Cardiac muscle cell (in vitro differentiated cells and primary cell): ENCODE measurements around the gene FAM117B. TPM values are rescaled to one million over a fixed set of nuclear protein-coding genes. Genes with fewer than 3 reads are reported as not detected.
A peak's percentile ranks its signal among the peaks of the same experiment; 100 is the strongest.

Experiments used
- DNase-seq, 2 donors: peaks; one replicate each; pipeline versions ENCODE4 v3.0.0 to v3.0.0-alpha.2; 2010 to 2017; ENCODE audit warnings: low read depth in 1 of 2, low spot score in 1 of 2
- H3K27ac ChIP-seq: fragments of 200-600 bp; sonication (generic); 2 replicates; pipeline ENCODE4 v1.5.1; 2016
- H3K27me3 ChIP-seq: fragments of 200-600 bp; sonication (generic); 2 replicates; pipeline ENCODE4 v1.6.0; 2016; ENCODE audit warnings: control low read depth
- H3K36me3 ChIP-seq: fragments of 200-600 bp; sonication (generic); 2 replicates; pipeline ENCODE4 v1.5.1; 2016; ENCODE audit warnings: control low read depth
- H3K4me1 ChIP-seq: fragments of 200-600 bp; sonication (generic); 2 replicates; pipeline ENCODE4 v1.8.1; 2017; ENCODE audit warnings: low read depth, mild to moderate bottlenecking, mixed run types
- H3K4me3 ChIP-seq: fragments of 200-600 bp; sonication (generic); 2 replicates; pipeline ENCODE4 v1.5.1; 2016; ENCODE audit warnings: mild to moderate bottlenecking
- H3K9me3 ChIP-seq: fragments of 200-600 bp; sonication (generic); 2 replicates; pipeline ENCODE4 v1.5.1; 2017; ENCODE audit warnings: low read depth, mild to moderate bottlenecking, control low read depth
- polyA plus RNA-seq: library from polyadenylated mRNA; unstranded; fragments of >200 nt; fragmentation: Nextera tagmentation; extraction: Ambion mirVana; gene quantifications from 2 replicates; pipeline ENCODE4 v1.2.1, GENCODE V29; 2016
- total RNA-seq: library from RNA; depleted of rRNA; stranded (reverse); fragments of >200 nt; gene quantifications from 2 replicates; pipeline ENCODE4 v1.2.3, GENCODE V29; 2016
- TF ChIP-seq, protein P1 (sequence below): IDR thresholded peaks from 2 replicates; pipeline ENCODE4 v1.5.1; 2012; ENCODE audit warnings: low read depth, mild to moderate bottlenecking, low read length

FAM117B gene
- total and polyA plus RNA-seq, 2 experiments from 2014 or later = 8.5 to 11.4 TPM

DNA sequence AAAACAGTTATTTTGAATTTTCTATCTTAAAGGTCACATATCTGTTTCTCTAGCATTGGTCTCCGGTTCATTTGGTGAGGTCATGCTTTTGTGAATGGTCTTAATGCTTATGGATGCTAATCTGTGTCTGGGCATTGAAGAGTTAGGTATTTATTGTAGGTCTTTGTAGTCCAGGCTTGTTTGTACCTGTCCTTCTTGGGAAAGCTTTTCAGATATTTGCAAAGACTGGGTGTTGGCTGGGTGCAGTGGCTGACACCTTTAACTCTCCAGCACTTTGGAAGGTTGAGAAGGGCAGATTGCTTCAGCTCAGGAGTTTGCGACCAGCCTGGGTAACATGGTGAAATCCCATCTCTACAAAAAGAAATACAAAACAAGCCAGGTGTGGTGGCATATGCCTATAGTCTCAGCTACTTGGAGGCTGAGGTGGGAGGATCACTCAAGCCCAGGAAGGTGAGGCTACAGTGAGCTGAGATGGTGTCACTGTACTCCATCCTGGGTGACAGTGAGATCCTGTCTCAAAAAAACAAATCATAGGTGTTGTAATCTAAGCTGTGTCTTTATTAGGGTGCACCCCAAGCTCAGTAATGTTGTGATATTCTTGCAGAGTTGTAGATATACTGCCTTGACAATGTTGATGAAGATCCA is 82.3 kb downstream of the FAM117B start:
- Histone ChIP-seq H3K27me3 (no peaks in the 10 kb centered on the region), H3K4me3 (no peak overlapping the region), H3K27ac (no peak overlapping the region), H3K36me3 (no peaks in the 10 kb centered on the region), H3K9me3 (no peaks in the 10 kb centered on the region), H3K4me1 (no peaks in the 10 kb centered on the region)
- TF ChIP-seq, protein P1, sequence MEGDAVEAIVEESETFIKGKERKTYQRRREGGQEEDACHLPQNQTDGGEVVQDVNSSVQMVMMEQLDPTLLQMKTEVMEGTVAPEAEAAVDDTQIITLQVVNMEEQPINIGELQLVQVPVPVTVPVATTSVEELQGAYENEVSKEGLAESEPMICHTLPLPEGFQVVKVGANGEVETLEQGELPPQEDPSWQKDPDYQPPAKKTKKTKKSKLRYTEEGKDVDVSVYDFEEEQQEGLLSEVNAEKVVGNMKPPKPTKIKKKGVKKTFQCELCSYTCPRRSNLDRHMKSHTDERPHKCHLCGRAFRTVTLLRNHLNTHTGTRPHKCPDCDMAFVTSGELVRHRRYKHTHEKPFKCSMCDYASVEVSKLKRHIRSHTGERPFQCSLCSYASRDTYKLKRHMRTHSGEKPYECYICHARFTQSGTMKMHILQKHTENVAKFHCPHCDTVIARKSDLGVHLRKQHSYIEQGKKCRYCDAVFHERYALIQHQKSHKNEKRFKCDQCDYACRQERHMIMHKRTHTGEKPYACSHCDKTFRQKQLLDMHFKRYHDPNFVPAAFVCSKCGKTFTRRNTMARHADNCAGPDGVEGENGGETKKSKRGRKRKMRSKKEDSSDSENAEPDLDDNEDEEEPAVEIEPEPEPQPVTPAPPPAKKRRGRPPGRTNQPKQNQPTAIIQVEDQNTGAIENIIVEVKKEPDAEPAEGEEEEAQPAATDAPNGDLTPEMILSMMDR = no peak
- no peak for DNase-seq

DNA sequence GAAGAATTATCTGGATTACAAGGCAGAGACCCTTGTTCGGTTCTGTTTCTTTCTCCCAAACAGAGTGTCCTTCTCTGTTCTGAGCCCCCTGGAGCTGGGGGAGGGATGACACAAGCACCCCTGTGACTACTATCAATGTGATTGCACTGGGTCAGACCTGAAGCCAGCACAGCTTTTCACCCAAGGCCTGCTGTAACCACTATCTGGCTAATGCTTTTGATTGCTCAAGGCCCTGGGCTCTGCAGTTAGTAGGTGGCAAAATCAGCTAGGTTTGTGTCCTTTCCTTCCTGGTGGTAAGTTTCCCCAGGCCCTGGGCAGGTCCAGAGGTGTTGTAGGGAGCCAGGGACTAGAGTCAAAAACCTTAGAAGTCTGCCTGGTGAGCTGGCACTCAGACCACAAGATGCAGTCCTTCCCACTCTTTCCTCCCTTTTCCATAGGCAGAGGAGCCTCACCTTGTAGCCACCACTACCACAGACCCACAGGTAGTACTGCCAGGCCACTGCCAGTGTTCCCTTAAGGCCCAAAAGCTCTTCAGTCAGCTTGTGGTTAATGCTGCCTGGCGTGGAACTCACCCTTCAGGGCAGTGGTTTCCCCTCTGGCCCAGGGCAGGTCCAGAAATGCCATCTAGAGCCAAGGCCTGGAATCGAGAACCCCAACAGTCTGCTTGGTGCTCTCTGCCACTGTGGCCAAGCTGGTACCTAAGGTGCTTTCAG is 83.0 kb downstream of the FAM117B start:
- Histone ChIP-seq H3K9me3 (no peaks in the 10 kb centered on the region), H3K27ac (no peak overlapping the region), H3K36me3 (no peaks in the 10 kb centered on the region), H3K4me3 (no peak overlapping the region), H3K4me1 (no peaks in the 10 kb centered on the region), H3K27me3 (no peaks in the 10 kb centered on the region)
- no peak for DNase-seq
- TF ChIP-seq, protein P1 = no peak

DNA sequence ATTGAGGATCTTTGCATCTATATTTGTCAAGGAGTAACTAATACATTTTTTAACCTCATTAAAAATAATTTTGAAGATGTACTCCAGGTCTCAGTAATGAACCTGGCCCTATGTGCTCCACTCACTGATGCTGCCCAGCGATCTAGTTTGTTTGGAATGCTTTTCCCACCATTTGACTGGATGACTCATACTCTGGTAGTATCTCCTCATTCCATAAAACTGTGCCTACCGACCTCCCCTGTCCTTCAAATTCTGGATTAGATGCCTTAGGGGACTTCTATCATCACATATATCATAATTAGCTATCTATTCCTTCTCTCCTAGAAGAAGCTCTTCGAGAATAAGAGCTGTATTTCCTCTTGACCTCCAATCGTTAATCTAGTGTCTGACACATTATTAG is 83.8 kb downstream of the FAM117B start:
- no peak overlapping the region for H3K27ac ChIP-seq
- no peaks in the 10 kb centered on the region for H3K27me3 ChIP-seq
- TF ChIP-seq, protein P1 = no peak
- H3K9me3 ChIP-seq = no peaks in the 10 kb centered on the region
- no peaks in the 10 kb centered on the region for H3K4me1 ChIP-seq
- no peak overlapping the region for H3K4me3 ChIP-seq
- no peaks in the 10 kb centered on the region for H3K36me3 ChIP-seq
- DNase-seq = peak in 1 of 2 donors; percentile 20

DNA sequence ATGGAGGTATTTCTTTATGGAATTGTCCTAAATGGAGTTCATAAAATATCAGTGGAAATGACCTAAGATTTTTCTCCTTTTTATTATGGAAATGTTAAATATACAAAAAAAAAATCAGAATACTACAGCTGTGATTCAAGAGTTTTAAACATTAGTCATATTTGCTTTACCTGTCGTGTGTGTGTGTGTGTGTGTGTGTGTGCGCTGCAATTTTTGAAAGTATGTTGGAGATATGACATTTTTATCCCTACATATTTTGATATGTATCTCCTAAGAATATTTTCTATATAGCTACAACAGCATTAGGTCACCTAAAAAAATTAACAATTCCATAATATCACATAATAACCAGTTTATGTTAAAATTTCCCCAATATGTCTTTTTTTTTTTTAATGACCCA is 85.5 kb downstream of the FAM117B start:
- no peaks in the 10 kb centered on the region for H3K9me3 ChIP-seq

DNA sequence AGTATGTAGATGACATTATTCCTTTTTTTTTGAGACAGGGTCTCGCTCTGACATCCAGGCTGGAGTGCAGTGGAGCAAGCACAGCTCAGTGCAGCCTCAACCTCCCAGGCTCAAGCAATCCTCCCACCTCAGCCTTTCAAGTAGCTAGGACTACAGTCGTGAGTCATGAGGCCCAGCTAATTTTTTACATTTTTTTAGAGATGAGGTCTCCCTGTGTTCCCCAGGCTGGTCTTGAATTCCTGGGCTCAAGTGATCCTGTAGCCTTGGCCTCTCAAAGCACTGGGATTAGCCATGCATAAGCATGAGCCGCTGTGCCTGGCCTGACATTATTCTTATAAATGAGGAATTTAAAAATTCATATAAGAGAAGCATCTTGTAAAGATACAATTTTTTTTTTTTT is 86.9 kb downstream of the FAM117B start:
- Histone ChIP-seq H3K27me3 (no peaks in the 10 kb centered on the region), H3K4me1 (no peaks in the 10 kb centered on the region), H3K27ac (no peak overlapping the region), H3K9me3 (no peaks in the 10 kb centered on the region), H3K36me3 (peaks cover 7% of the 10 kb centered on the region), H3K4me3 (no peak overlapping the region)
- peak in 1 of 2 donors; percentile 16 for DNase-seq
- TF ChIP-seq, protein P1 = no peak

More for the DNA sequence above, 85.5 kb downstream of the FAM117B start:
- no peak overlapping the region for H3K27ac ChIP-seq
- TF ChIP-seq, protein P1 = no peak
- DNase-seq = no peak
- H3K36me3 ChIP-seq = no peaks in the 10 kb centered on the region
- H3K27me3 ChIP-seq = no peaks in the 10 kb centered on the region
- H3K4me1 ChIP-seq = no peaks in the 10 kb centered on the region
- H3K4me3 ChIP-seq = no peak overlapping the region
